Measurements from ENCODE around the gene ALDOC. TPM values are rescaled to one million over a fixed set of nuclear protein-coding genes. Genes with fewer than 3 reads are reported as not detected.

Gene ALDOC
- total RNA-seq, 1 donor from 2014 or later, result 10.3 TPM

DNA sequence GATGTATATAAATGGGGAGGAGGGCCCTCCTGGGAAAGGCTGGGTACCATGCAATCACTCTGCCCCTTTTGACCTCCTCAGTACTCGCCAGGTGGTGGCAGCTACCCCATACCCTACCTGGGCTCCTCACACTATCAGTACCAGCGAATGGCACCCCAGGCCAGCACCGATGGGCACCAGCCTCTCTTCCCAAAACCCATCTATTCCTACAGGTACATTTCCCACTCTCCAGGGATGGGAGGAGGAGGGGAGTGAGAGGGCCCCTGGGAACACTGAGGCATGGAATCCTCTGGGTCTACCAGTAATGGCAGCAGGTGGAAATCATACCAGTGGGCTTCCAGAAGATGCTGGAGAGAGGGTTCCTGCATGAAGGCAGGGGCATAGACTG is 47.7 kb downstream of the ALDOC start:
- no peaks in the 10 kb centered on the region for H3K36me3 Mint-ChIP-seq (ENCODE audit: low read depth, unreplicated experiment)

DNA sequence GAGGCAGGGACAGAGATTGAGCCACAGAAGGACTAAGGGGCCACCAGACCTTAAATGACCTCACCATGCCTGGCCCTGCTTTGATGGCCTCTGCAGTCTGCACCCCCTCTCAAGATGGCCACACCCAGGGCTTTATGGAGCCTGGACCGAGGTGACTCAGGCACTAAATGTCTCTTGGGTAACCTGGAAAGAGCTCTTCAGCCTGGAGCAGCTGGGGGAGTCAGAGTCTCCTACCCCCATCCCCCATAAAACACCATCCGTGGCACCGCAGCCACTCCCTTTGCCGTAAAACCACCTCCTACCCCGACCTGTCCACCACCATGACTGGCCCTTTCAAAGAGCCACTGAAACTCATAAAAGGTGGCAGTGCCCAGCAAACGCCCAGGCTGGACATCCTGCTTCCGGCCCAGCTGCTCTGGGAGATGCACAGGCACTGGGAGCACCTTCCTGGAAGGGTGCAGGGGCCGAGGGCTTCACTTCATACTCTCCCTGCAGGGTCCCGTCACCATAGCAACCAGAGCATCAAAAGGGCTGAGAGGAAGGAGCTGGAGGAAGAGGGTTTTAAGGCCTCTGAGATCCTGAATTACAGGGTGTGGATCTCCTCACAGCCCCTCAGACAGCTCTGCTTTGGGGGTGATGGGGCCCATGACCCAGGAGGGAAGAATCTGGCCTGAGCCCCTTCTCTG is 48.2 kb downstream of the ALDOC start:
- no peak overlapping the region for H3K4me3 ChIP-seq (ENCODE audit: insufficient read depth, low read depth, low read length)
- H3K27ac Mint-ChIP-seq (ENCODE audit: unreplicated experiment), result no peak overlapping the region
- peaks cover 25% of the 10 kb centered on the region for H3K27me3 Mint-ChIP-seq (ENCODE audit: low read depth, unreplicated experiment)
- no peaks in the 10 kb centered on the region for H3K79me2 ChIP-seq (ENCODE audit: insufficient read depth, low read length)
- H3K36me3 ChIP-seq (ENCODE audit: insufficient read depth, low read length), result no peaks in the 10 kb centered on the region
- no peaks in the 10 kb centered on the region for H4K20me1 ChIP-seq (ENCODE audit: insufficient read depth, low read length)
- no peaks in the 10 kb centered on the region for H3K36me3 Mint-ChIP-seq (ENCODE audit: low read depth, unreplicated experiment)
- no peaks in the 10 kb centered on the region for H3K9me3 Mint-ChIP-seq (ENCODE audit: unreplicated experiment)
- no peak for DNase-seq (ENCODE audit: low read depth)
- FAIRE-seq, result no peak
- no peak overlapping the region for H2AFZ ChIP-seq (ENCODE audit: low read depth, low read length)
- TF ChIP-seq, protein P1, sequence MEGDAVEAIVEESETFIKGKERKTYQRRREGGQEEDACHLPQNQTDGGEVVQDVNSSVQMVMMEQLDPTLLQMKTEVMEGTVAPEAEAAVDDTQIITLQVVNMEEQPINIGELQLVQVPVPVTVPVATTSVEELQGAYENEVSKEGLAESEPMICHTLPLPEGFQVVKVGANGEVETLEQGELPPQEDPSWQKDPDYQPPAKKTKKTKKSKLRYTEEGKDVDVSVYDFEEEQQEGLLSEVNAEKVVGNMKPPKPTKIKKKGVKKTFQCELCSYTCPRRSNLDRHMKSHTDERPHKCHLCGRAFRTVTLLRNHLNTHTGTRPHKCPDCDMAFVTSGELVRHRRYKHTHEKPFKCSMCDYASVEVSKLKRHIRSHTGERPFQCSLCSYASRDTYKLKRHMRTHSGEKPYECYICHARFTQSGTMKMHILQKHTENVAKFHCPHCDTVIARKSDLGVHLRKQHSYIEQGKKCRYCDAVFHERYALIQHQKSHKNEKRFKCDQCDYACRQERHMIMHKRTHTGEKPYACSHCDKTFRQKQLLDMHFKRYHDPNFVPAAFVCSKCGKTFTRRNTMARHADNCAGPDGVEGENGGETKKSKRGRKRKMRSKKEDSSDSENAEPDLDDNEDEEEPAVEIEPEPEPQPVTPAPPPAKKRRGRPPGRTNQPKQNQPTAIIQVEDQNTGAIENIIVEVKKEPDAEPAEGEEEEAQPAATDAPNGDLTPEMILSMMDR (IDR thresholded peaks at IDR 0.05; ENCODE audit: insufficient read depth, low read depth, low read length), result no peak
- no peak for TF ChIP-seq EZH2 (IDR thresholded peaks at IDR 0.05; ENCODE audit: insufficient read depth, low read length)
- no peak overlapping the region for H3K4me3 Mint-ChIP-seq (ENCODE audit: unreplicated experiment)
- no peaks in the 10 kb centered on the region for H3K9me3 ChIP-seq (ENCODE audit: insufficient read depth, low read depth, low read length)
- peaks cover 12% of the 10 kb centered on the region for H3K4me1 Mint-ChIP-seq (ENCODE audit: low read depth, unreplicated experiment)
- peaks cover 5% of the 10 kb centered on the region for H3K27me3 ChIP-seq (ENCODE audit: insufficient read depth, low read length)
- H3K27ac ChIP-seq (ENCODE audit: low read depth, low read length), result no peak overlapping the region
- H3K4me1 ChIP-seq (ENCODE audit: insufficient read depth, low read length), result peaks cover 15% of the 10 kb centered on the region
- H3K4me2 ChIP-seq (ENCODE audit: low read length), result no peak overlapping the region
- no peak overlapping the region for H3K9ac ChIP-seq (ENCODE audit: low read length)

More for the DNA sequence above, 47.7 kb downstream of the ALDOC start:
- Mint-ChIP-seq H3K4me1 (ENCODE audit: low read depth, unreplicated experiment) (peaks cover 12% of the 10 kb centered on the region), H3K9me3 (ENCODE audit: unreplicated experiment) (no peaks in the 10 kb centered on the region), H3K4me3 (ENCODE audit: unreplicated experiment) (no peak overlapping the region), H3K27me3 (ENCODE audit: low read depth, unreplicated experiment) (peaks cover 26% of the 10 kb centered on the region), H3K27ac (ENCODE audit: unreplicated experiment) (no peak overlapping the region)
- no peaks in the 10 kb centered on the region for H3K9me3 ChIP-seq (ENCODE audit: insufficient read depth, low read depth, low read length)
- no peaks in the 10 kb centered on the region for H3K79me2 ChIP-seq (ENCODE audit: insufficient read depth, low read length)
- peaks cover 15% of the 10 kb centered on the region for H3K4me1 ChIP-seq (ENCODE audit: insufficient read depth, low read length)
- H3K27ac ChIP-seq (ENCODE audit: low read depth, low read length), result no peak overlapping the region
- FAIRE-seq, result no peak
- no peak overlapping the region for H3K9ac ChIP-seq (ENCODE audit: low read length)
- no peak overlapping the region for H3K4me2 ChIP-seq (ENCODE audit: low read length)
- H2AFZ ChIP-seq (ENCODE audit: low read depth, low read length), result no peak overlapping the region
- no peak overlapping the region for H3K4me3 ChIP-seq (ENCODE audit: insufficient read depth, low read depth, low read length)
- peaks cover 5% of the 10 kb centered on the region for H3K27me3 ChIP-seq (ENCODE audit: insufficient read depth, low read length)
- no peaks in the 10 kb centered on the region for H3K36me3 ChIP-seq (ENCODE audit: insufficient read depth, low read length)
- H4K20me1 ChIP-seq (ENCODE audit: insufficient read depth, low read length), result no peaks in the 10 kb centered on the region
- DNase-seq (ENCODE audit: low read depth), result no peak
- TF ChIP-seq, protein P1 (IDR thresholded peaks at IDR 0.05; ENCODE audit: insufficient read depth, low read depth, low read length), result no peak
- TF ChIP-seq EZH2 (IDR thresholded peaks at IDR 0.05; ENCODE audit: insufficient read depth, low read length), result no peak

DNA sequence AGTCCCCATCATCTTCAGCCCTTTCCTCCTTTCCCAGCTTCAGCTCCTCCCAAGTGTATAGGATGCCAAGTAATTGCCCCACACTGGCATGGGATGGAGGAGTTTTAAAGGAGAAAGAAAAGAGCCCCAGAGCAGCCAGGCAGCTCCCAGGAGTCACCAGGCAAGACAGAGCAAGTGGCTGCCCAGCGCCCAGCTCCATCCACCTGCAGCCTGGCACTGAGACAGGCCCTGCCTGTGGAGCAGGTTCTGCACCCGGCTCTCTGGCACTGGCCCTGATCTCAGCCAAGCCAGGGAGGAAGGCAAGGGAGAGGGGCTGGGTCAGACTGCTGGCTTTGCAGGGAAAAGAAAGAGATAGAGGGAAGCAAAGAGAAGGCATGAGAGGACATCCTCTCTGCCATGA is 48.8 kb downstream of the ALDOC start:
- H3K27ac ChIP-seq (ENCODE audit: low read depth, low read length), result no peak overlapping the region
- H3K79me2 ChIP-seq (ENCODE audit: insufficient read depth, low read length), result no peaks in the 10 kb centered on the region
- H3K36me3 ChIP-seq (ENCODE audit: insufficient read depth, low read length), result no peaks in the 10 kb centered on the region
- no peaks in the 10 kb centered on the region for H3K9me3 Mint-ChIP-seq (ENCODE audit: unreplicated experiment)
- no peak overlapping the region for H3K9ac ChIP-seq (ENCODE audit: low read length)
- H3K4me1 Mint-ChIP-seq (ENCODE audit: low read depth, unreplicated experiment), result peaks cover 12% of the 10 kb centered on the region
- H3K27me3 ChIP-seq (ENCODE audit: insufficient read depth, low read length), result peaks cover 5% of the 10 kb centered on the region
- no peak overlapping the region for H3K4me2 ChIP-seq (ENCODE audit: low read length)
- no peak for DNase-seq (ENCODE audit: low read depth)
- no peaks in the 10 kb centered on the region for H3K36me3 Mint-ChIP-seq (ENCODE audit: low read depth, unreplicated experiment)
- peaks cover 28% of the 10 kb centered on the region for H3K27me3 Mint-ChIP-seq (ENCODE audit: low read depth, unreplicated experiment)
- no peak overlapping the region for H3K4me3 ChIP-seq (ENCODE audit: insufficient read depth, low read depth, low read length)
- no peaks in the 10 kb centered on the region for H4K20me1 ChIP-seq (ENCODE audit: insufficient read depth, low read length)
- no peak overlapping the region for H3K27ac Mint-ChIP-seq (ENCODE audit: unreplicated experiment)
- FAIRE-seq, result no peak
- H3K4me1 ChIP-seq (ENCODE audit: insufficient read depth, low read length), result peaks cover 14% of the 10 kb centered on the region
- H2AFZ ChIP-seq (ENCODE audit: low read depth, low read length), result no peak overlapping the region
- no peaks in the 10 kb centered on the region for H3K9me3 ChIP-seq (ENCODE audit: insufficient read depth, low read depth, low read length)
- H3K4me3 Mint-ChIP-seq (ENCODE audit: unreplicated experiment), result no peak overlapping the region
- TF ChIP-seq, protein P1 (IDR thresholded peaks at IDR 0.05; ENCODE audit: insufficient read depth, low read depth, low read length), result no peak

Measured in astrocyte (in vitro differentiated cells and primary cell).